NCI-H1417 treated with DMSO at 0.1 percent for 48 hours (cell line): Measurements from ENCODE around the gene SLCO6A1.

Source experiments
- DNase-seq: peaks from one replicate; lab custom pipeline; 2025; lab: John Stamatoyannopoulos, UW

SLCO6A1 gene

DNA sequence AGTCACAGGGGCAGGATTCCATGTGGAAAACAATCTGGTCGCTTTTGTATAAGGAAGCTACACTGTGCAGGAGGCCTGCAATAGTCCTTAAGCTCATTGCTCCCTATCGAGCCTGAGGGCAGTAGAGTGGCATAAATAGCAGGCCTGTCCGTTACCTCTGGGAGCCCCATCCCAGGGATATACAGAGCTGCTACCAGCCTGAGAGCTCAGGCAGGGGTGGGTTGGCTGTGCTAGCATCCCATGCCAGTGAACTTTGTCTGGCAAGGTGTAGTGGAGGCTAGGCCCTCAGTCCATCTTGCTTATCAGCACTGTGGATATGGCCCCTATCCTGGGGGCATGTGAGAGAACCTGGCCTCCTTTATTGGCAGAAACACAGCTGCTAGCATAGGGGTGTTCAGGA is 47.7 kb downstream of the SLCO6A1 start:
- DNase-seq = no peak

DNA sequence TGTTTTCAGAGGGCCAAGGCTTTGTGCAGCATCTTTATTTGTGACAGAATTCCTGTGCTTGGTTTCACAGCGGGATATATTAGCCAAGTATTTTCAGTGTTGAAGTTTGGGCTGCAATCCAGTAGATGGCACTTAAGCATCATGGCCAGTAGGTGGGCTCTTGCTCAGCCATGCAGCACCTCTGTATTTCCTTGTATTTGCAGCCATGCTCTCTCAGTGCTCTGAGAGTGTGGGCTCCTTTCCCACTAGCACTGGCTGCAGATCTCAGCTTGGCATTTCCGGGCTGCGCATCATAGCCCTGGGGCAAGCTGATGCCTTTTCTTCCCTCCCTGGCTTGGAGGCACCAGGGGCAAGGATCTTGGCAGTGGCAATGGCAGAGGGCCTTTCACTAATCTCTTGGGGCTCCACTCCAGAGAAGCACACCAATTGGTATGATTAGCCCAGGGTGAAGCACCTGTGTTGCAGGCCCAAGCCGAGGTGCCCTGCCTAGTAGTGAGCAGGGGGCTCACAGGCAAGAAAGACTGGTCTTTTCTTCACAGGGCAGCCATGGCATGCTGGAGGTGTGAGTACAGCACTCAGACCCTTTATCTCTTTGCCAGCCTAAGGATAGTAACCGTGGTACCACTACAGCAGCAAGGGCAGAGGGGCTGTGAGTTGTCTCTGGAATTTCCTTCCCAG is 48.3 kb downstream of the SLCO6A1 start:
- no peak for DNase-seq

DNA sequence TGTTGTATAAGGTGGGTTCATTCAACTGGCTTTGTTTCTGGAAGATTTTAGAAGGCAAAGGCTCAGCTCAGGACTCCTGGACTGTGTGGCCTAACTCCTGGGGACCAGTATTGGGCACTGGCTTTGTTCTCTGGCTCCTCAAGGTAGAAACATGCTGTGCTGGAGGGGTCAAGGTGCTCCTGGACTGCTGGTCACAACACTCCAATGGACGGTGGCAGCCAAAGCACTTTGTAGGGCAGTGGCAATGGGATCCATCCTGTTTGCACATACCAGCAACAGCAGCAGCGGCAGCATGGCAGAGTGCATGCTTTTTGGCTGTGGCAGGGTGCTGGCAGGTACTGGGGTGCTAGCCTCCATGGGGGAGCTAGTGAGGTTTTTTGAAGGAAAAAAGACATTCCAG is 65.3 kb downstream of the SLCO6A1 start:
- no peak for DNase-seq

DNA sequence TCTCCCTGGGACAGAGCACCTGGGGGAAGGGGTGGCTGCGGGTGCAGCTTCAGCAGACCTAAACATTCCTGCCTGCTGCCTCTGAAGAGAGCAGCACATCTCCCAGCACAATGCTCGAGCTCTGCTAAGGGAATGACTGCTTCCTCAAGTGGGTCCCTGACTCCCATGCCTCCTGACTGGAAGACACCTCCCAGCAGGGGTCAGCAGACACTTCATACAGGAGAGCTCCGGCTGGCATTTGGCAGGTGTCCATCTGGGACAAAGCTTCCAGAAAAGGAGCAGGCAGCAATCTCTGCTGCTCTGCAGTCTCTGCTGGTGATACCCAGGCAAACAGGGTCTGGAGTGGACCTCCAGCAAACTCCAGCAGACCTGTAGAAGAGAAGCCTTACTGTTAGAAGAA is 77.2 kb downstream of the SLCO6A1 start:
- DNase-seq = no peak

DNA sequence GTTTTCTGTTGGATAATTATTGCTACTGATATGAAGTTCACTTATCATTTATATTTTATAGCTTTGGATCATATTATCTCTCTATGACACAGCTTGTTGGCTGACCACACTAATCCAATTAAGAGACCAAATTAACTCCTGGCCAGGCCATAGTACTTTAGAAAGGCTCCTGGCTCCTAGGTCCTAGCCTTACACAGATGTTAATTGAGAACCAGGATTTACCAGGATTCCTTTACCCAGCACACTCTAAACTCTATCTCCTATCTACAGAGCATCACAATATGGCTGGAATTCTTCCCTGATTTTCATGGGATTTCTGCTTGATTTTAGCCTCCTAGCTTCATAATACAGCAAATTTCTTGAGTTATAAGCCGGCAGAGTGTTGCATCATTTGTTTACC is 80.3 kb downstream of the SLCO6A1 start:
- no peak for DNase-seq

DNA sequence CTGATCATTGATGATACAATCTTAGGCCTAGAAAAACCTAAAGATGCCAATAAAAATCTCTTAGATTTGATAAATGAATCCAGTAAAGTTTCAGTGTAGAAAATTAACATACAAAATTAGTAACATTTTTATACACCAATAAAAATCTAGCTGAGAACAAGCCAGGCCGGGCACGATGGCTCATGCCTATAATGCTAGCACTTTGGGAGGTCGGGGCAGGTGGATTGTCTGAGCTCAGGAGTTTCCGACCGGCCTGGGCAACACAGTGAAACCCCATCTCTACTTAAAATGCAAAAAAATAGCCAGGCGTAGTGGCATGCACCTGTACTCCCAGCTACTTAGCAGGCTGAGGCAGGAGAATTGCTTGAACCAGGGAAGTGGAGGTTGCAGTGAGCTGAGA is 84.4 kb downstream of the SLCO6A1 start:
- no peak for DNase-seq

DNA sequence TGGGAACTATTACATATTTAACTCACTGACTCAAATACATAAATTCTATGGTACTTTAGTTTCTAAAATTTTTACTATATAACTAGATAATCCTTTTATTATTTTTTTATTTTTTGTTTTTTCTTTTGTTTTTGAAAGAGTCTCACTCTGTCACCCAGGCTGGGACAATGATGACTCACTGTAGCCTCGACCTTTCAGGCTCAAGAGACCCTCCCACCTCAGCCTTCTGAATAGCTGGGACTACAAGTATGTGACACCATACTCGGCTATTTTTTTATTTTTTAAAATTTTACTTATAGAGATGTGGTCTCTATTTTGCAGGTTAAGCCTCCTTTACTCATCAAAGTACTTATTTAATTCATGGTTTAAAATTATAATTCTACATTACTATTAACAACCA is 110.6 kb downstream of the SLCO6A1 start:
- DNase-seq = no peak

DNA sequence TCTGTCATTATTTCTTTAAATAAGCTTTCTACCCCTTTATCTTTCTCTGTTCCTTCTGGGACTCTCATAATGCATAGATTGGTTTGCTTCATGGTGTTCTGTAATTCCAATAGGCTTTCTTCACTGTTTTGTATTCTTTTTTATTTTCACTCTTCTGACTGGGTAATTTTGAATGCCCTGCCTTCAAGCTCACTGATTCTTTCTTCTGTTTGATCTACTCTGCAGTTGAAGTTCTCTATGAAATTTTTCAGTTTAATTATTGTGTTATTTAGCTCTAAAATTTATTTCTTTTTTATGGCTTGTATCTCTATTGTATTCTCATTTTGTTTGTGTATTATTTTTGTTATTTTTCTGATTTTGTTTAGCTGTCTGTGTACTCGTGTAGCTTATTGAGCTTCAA is 113.4 kb downstream of the SLCO6A1 start:
- DNase-seq = no peak

DNA sequence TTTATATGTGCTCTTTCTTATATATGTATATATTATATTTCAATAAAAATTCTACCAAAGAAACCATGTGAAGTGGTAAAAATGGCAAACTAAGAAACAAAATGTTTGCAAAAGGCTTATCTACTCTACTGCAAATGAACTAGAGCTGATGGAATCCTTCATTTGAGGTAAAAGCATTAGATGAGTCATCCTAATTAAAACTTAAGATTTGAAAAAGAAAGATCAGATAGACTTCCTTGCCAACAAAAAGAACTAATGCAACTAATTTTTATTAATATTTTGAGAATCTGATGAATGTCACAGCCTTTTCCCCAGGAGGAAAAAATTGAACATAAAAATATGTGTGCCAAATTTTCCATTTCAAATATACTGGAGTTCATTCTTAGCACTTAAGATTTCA is 118.6 kb downstream of the SLCO6A1 start:
- no peak for DNase-seq

DNA sequence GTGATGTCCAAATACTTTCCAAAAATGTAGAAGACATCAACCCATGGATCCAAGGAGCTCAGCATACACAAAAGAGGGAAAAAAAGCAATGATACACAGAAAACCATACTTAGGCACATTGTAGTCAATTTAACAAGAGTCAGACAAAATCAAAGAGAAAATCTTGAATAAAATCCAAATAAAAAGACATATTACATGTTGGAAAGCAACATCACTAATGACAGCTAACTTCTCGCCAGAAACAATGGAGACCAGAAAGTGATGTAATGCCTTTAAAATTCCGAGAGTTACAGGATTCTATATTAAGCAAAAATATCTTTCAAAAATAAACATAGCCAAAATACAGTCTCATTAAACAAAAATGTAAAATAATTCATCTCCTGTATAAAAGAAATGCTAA is 122.9 kb downstream of the SLCO6A1 start:
- DNase-seq = no peak

DNA sequence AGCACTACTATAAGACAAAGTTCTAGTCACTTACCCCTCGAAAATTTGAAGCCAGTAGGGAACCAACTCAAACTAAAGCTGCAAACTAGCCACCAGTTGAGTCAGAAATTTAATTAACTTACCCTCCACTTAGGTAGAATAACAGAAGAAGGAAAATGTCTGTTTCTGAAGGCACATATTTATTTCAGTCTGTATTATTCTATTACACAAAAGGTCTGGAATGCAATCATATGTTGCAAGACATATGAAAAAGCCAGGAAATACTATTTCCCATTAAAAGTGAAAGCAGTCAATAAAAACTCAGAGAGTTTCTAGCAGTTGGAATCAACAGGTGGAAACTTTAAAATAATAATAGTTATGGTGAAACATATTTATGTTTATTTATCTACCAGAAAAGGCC is 123.5 kb downstream of the SLCO6A1 start:
- no peak for DNase-seq

DNA sequence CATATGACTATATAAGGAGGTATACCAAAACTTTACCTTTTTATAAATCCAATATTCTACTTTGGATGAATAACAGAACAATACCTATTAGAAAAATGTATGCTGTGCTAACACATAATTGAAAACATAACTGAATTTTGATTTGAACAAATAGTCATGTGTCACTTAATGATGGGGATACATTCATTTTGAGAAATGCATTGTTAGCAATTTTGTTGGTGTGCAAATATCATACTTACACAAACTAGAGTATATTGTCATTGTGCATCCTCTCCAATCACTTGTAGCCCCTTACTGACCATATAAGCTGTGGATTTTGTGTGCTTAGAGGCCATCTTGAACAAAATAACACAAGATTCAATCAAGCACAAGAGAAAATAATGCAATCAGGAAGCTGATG is 130.4 kb downstream of the SLCO6A1 start:
- no peak for DNase-seq

DNA sequence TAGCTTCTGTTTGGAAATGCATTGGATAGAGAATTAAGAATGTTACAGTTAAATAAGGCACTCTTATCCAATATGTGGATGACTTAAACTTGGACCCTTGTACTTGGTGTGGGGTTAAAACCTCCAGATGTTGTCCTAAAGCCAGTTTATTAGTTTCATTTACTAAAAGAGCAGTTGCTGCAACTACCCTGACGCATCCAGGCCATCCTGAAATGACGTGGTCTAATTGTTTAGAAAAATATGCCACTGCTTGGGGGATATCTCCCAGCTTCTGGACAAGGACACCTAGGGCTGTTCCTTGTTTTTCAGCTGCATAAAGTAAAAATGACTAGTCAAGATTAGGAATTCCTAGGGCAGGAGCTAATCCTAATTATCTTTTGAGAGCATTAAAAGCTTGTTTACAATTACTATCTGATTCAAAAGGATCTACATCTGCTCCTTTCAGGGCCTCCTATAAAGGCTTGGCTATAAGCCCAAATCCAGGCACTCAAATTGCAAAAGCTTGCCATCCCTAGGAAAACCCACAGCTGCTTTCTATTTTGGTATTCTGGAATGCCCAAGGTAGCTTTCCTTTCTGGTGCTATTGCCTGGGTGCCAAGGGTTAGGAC is 157.0 kb downstream of the SLCO6A1 start:
- DNase-seq = no peak

DNA sequence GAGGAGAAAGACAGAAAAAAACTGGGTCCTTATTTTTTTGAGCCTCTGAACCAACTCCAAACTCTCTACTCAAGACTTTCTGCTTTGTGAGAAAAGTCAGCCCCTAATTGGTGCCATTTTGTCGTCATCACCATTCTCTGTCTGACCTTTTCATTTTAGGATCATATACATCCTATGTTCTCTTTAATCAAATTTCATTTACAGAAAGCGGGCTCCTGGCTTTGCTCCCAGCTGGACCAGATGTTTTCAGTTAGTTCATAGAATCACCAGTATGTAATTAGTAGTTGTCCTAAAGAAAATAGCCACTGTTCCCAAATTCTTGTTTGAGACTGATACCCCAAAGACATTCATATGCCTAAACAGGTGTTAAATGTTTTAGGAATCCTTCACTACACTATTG is 174.1 kb downstream of the SLCO6A1 start:
- no peak for DNase-seq
